Thyroid gland (tissue), 4 donors: ENCODE data around the gene ZBTB37.

Source experiments
- CTCF ChIP-seq, 6 experiments: fragments of 200-600 bp in 3 of 6; fragments of 450-650 bp in 3 of 6; sonication (generic) in 3 of 6; IDR thresholded peaks; one replicate each; pipeline ENCODE4 v1.5.1; 2016 to 2019; ENCODE audit warnings: antibody characterized with exemption in 6 of 6, mild to moderate bottlenecking in 2 of 6, inconsistent platforms in 1 of 6, moderate library complexity in 1 of 6
- POLR2A ChIP-seq, 2 donors: fragments of 450-650 bp; IDR thresholded peaks; one replicate each; pipeline ENCODE4 v1.6.1; 2017; ENCODE audit warnings: antibody characterized with exemption in 2 of 2, mild to moderate bottlenecking in 2 of 2, moderate library complexity in 1 of 2

DNA sequence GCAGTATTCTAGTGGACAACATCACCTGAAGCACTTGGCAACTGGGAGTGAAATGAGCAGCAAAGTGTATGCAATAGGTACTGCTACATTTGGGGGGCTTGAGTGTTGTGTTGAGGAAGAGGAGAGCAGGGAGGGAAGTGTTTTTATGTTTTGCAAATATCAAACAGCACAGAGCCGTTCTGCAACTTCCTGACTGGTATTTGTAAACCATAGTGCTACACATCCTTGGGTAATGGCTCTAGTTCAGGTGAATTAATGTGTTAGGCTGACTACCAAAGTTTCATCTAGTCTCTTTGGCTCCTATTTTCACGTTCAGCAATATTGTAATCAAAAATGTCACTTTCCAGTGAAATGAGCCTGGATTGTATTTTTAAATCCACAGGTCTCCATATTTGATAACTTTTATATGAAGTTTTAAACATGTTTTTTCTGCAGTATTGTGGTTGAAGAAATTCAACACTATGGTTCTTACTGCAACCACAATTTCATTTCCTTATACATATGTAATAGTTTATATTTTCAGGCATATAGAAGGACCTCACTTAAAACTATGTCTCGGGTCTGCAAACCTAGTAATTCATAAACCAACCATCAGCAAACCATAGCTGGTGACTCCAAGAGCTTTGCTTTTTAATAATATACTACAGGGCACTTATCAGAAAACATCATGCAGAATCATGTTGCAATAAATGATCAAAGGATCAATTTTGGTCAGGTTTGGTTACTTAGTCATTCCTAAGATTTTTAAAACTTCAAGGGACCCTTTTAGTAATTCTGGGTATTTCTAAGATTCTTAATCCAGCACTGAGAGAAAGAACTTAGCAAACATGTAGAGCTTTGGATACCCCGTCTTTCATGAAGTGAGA, 18.8 kb downstream of the ZBTB37 start:
- TF ChIP-seq CTCF (IDR thresholded peaks at IDR 0.05) = no peak
- TF ChIP-seq POLR2A (IDR thresholded peaks at IDR 0.05) = no peak
